Measurements from ENCODE around the gene USP3.
"Not testable (repeated sequence)": the region's sequence is repeated elsewhere in the genome, so short reads cannot be mapped to it uniquely, and the experiment has no call there.

- not testable (repeated sequence) for TF ChIP-seq EZH2 (IDR thresholded peaks at IDR 0.05; ENCODE audit: insufficient read depth, poor library complexity, severe bottlenecking); EZH2phosphoT487 (IDR thresholded peaks at IDR 0.05; ENCODE audit: insufficient read depth, low read depth)
Observed at GRCh38 chr15:63617147-63617546, 112.8 kb downstream of the USP3 start.

Data from GM23248 (cell line).